Stimulated activated CD4-positive, alpha-beta T cell treated with anti-CD3 and anti-CD28 coated beads, Interleukin-12 subunit alpha, Interleukin-12 subunit beta, amount 100 ng/mL, for 48 hours (primary cell): Measurements from ENCODE around the gene BBIP1.

Experiments used
- DNase-seq, 3 donors: peaks; one replicate each; pipeline ENCODE4 v3.0.0-alpha.2; 2020; ENCODE audit warnings: low read depth in 2 of 3, low spot score in 1 of 3

BBIP1 gene, protein sequence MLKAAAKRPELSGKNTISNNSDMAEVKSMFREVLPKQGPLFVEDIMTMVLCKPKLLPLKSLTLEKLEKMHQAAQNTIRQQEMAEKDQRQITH

DNA sequence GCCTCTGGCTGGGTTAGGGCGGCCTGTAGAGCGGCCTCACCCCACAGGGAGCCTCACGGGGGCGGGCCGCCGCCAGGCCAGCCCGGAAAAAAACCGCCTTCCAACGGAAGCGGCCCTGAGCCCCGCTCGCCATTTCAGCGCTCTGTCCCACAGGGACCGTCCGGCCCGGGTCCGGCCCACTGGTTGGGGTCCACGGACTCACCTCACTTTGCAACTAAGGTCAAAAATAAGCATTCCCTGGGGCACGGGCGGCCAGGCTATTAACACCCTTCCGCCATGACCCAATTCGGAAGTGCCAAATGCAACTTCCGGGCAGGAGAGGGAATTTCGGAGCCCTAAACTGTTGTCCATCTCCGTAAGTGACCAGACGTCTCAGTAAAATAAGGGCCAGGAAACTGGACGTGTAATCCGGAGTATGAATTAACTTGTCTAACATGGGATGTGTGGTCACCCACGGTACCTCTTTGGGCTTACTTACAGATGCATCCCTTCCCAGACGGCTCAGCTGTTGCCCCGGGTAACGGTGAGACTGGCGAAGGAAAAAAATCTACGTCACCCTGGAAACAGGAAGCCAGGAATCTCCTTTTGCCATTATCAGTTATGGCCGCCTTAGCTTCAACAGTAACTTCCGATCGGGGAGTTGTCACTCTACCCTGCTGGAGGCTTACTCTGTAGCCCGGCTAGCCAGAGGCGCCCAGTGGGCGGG is at the start of gene BBIP1:
BBIP1 (minus strand) TSS at position 538 of the 706 bp plus-strand sequence. CDS start 1,023 bp downstream, outside the sequence.
- no peak for DNase-seq

DNA sequence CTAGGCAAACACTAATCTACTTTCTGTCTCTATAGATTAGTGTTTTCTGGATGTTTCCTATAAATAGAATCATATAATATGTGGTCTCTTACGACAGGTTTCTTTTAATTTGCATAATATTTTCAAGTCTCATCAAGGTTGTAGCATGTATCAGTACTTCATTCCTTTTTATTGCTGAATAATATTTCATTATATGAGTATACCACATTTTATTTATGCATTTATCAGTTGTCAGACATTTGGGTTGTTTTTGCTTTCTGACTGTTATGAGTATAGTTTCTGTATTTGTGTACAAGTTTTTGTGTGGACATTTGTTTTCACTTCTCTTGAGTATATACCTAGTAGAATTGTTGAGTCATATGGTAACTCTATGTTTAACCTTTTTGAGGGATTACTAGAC is 48.7 kb upstream of the BBIP1 start:
- no peak for DNase-seq

DNA sequence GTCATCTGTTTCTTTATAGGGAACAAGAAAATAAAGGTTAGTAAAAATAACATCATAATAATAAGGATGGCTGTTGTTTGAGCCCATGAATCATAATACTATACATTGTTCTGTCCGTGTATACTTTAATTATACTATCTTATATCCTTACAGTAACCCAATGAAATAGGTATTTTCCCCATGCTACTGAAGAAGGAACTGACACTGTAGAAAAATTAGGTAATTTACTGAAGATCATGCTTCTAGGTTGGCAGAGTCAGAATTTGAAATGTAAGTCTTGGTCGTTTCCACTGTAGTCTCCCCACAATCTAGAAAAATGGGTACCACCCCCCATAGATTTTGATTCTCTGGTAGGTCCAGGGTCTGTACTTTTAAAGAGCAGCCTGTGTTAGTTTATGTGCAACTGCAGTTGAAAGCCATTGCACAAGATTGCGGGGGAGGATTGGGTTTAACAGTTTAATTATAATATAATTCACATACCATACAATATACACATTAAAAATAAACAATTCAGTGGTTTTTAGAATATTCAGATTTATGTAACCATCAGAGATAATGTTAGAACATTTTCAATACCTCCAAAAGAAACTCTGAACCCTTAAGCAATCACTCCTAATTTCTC is 48.1 kb upstream of the BBIP1 start:
- no peak for DNase-seq

DNA sequence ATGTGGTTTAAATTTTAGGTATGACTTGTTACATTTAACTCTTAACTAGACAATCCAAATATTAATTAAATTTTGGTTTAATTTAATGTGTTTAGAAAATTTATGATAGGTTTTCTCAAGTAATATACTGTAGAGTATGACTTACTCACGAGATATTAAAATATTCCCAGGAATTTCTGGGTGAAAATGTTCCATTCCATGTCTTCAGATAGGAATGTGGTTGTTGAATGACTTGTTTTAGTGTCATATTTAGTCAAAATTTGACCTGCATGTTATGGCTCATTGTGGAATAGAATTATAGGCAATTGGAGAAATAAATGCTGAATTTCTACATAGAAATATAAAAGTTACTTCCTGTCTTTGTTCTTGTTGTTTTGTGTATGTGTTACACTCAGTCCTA is 47.2 kb upstream of the BBIP1 start:
- no peak for DNase-seq

DNA sequence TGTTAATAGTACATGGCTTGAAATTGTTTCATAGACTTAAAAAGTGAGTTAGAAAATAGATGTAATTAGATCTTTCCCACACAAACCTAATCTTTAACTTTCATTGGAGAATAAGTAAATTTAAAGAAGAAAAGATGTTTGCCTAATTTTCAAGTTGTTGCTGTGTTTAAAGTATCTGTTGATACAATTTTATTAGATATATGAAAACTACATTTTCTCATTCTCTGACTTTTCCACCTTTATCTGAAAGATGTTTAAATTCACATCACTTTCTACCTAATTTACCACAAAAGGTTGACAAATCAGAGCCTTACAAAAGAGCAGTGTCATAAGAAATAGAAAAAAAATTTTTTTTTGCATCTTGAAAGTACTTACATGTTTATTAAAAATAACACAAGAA is 46.2 kb upstream of the BBIP1 start:
- DNase-seq = no peak

DNA sequence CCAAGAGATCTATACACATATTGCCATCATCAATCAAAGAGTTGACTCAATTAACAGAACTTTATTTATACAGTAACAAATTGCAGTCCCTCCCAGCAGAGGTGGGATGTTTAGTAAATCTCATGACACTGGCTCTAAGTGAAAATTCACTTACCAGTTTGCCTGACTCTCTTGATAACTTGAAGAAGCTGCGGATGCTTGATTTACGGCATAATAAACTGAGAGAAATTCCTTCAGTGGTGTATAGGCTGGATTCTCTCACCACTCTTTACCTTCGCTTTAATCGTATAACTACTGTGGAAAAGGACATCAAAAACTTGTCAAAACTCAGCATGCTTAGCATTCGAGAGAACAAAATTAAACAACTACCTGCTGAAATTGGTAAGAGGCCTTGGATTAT is 45.7 kb upstream of the BBIP1 start:
- no peak for DNase-seq

DNA sequence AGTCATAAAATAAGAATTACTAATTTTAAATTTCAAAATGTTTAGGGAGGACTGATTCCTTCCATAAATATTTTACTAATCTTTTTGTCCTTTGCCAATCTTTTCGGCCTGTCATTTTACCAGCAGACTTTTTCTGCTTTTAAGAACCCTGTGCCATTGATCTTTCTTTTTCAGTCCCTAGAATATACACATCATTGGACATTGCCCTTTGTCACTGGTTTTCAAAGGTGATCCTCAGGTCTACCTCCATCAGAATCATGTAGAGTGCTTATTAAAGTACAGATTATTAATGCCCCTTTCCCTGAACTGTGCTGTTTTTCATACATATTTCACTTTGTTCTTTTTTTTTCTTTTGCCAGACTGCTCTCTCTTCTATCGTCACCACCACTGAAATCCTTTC is 44.2 kb upstream of the BBIP1 start:
- no peak for DNase-seq

DNA sequence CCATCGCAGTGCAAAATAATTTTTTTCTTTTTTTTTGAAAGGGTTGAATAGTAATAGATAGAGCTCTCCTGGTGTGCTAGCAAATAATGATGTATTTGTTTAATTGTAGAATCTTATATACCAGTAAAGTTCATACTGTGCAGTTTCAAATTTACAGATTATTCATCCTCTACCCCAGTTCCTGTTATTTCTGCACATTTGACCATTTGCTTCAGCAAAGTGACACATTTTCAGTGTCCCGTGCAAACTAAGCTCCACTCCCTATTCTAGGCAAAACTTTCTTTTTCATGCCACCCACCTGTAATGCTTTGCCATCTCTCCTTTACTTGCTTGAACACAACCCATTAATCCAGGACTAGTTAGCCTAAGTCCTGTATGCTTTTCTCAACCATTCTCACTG is 43.5 kb upstream of the BBIP1 start:
- no peak for DNase-seq

DNA sequence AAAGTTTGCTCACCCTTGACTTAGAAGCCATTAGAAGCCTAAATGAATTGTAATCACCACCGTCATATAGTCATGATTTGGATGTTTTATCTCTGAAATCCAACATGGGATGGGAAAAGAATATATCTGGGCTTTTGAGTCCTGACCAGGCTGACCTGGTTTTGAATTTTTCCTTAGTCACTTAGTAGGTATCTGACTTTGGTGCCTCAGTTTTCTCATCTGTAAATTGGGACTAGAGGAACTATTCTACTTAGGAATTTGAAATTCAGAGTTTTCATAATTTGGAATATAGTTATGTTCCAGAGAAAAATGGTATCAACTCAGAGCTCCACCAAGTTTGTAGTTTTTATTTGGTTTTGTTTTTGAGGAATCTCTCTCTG is 41.3 kb upstream of the BBIP1 start:
- no peak for DNase-seq

DNA sequence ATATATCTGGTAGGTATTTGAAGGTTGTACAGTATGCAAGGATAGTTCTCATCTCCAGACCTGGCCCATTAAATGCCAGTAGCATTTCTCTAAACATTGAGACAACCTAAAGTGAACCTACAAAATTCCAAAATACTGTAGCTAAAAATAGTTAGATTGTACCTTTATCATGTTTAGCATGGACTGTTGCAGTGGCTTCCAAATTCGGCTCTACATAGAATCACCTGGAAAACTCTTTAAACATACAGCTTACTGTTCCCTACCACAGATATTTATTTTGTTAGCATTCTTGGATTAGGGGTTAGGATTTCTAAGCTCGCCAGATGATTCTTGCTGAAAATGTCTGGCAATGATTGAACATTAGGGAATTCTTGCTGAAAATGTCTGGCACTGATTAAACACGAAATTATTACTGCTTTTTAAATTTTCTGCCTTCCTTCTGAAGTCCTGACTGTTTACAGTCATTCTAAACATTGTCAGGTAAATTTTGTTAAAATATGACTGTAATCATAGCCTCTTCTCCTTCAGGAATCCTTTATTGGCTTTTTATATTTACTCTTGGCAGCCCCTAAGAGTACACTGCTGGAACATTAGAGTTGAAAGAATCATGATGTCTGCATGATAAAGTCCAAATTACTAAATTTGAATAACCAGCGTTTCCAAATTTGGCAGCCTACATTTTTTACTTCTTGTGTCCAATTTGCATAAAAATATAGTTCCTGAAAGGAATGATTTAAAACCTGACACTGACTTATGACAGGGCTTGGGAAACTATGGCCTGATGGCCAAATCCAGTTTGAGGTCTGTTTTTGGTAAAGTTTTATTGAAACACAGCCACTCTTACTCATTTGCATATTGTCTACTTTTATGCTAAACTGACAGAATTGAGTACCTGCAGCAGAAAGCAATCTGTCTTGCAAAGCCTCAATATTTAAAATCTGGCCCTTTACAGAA is 40.7 kb upstream of the BBIP1 start:
- no peak for DNase-seq

DNA sequence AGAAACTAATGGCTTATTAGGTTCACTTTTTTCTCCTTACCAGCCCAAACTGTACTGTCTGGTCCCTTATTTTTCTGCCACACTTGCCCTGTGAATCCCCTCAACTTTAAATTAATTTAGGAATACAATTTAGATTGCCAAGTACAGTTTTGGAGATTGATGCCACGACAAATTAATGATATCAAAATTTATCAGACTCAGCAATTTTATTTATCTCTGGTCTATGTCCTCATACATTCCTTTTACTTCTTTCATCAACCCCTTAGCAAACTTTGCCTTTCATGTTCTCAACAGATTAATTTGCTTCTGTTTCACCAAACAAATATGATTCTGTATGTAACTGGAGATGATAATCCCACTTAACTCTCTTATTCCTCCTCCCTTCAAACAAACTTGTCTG is 38.6 kb upstream of the BBIP1 start:
- no peak for DNase-seq

DNA sequence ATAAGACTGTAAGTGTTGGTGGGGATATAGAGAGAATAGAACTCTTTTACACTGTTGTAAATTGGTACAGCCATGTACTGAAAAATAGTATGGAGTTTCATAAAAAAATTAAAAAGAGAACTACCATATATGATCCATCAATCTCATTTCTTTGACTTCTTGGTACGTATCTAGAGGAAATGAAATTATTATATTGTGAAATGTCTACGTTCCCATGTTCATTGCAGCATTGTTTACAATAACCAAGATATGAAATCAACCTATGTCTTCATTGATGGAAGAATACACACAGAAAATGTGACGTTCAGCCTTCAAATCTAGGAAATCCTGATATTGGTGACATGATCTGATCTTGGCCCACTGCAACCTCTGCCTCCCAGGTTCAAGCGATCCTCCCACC is 32.4 kb upstream of the BBIP1 start:
- no peak for DNase-seq

DNA sequence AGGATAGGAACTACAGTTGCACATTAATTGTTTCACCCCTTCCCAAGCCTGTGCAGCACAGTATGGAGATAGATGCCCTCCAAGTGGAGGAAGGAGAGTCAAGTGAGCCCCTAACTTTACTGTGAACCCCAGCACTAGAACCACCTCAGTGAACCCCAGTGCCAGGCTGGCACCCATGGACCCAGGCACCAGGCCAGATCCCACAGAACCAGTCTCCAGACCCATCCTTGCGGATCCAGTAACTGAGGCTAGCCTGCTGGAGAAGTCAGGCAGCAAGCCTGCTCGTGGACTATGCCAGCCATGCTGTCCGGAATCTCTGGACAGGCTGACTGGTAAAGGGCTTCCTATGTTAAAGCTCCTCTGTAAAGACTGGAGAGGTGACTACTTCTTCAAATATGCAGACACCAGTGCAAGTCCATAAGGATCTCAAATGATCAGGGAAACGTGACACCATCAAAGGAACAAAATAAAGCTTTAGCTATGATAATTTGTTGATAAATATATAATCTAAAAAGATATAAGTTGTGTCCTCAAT is 28.1 kb upstream of the BBIP1 start:
- DNase-seq = no peak

DNA sequence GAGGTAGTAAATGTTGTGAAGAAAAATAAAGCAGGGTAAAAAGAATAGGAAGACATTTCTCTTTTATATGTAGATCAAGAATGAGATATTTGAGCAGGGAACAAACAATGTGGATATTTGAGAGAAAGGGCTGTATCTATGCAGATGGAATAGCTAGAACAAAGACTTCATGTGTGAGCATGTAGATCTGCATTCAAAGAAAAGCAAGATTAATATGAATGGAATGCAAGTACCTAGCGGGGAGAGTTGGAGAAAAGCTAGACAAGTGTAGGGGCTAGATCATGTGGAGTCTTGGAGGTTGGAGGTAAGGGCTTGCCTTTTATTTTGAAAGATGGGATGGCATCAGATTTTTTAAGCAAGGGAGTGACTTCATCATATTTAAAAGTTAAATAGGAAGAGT is 27.5 kb upstream of the BBIP1 start:
- DNase-seq = no peak

DNA sequence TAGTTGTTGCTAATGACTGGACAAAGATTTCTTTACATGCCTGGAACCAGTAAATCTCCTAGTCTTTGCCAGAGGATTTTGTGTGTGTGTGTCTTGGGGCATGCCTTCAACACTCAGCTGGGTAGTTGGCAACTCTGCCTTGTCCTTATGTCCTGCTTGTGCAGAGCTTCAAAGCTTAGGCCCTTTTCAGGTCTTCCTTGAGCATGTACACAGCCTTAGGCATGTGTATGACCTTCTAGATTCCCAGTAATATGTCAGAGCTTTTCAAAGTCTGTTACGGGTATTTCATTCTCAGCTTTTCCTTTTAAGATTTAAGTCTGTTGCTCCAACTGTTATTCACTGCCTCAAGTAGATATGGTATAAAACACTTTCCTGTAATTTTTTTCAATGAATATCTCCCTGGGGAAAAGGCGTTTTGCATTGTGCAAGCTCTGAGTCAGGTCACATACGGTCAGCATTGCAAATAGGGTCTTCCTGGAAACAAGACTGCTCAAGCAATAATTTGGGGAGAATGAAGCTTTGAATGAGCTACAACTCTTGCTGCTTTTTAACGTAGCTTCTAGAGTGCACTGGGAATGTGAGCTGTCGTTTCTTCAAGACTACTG is 25.9 kb upstream of the BBIP1 start:
- no peak for DNase-seq

DNA sequence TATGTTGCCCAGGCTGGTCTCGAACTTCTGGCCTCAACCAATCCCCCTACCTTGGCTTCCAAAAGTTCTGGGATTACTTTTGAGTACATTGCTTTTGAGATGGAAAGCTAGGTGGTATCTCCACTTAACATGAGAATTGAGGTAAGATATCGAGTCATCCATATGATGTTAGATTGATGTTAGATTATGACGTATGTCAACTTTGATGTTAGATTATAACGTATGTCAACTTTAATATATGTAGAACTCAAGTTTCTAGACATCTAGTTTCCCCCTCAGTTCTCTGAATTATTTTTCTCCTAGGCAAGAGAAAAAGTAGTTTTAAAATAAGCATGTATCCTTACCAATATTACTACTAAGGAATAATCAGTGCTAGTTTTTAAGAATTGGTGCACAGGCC is 20.4 kb upstream of the BBIP1 start:
- no peak for DNase-seq

DNA sequence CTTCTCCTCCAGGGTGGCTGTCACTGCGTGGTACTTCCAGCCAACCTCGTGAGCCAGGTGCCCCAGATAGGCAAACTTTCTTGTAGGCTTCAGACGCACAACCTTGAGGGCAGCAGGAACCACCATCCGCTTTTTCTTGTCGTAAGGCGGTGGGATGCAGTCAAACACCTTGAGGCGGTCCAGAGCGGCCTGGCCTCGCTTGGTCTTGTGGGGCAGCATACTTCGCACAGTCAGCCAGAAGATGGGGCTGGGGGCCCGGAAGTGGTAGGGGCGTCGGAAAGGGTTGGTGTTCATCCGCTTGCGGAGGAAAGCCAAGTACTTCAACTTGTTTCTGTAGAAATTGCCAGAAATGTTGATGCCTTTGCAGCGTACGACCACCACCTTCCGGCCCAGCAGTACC is 17.8 kb upstream of the BBIP1 start:
- no peak for DNase-seq

DNA sequence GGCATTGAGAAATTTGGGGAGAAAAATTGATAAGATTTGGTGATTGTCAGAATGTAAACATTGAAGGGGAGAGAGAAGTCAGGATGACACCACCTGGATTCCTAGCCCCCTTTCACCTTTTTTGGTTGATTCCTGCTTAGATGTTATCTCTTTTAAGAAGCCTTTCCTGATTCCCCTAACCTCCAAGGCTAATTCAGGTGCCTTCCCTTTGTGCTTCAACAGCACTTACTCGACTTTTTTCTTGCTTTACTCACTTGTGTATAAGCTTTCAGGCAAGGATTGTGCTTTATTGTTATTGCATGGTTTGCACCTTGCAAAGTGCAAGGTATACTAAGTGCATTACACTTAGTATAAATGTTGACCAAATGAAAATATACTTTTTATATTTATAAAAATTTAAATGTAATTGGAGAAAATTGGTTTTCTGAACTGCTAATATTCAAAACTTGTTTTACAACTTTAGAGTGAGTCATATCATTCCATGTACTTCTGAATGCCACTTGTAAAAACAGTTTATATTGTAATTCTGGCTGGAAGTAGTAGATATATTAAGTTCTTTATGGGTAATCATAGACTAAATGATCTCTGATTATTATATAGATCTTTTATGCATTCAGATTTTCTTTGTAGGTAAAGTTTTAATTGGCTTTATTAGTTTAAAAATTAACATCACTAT is 13.7 kb upstream of the BBIP1 start:
- no peak for DNase-seq

DNA sequence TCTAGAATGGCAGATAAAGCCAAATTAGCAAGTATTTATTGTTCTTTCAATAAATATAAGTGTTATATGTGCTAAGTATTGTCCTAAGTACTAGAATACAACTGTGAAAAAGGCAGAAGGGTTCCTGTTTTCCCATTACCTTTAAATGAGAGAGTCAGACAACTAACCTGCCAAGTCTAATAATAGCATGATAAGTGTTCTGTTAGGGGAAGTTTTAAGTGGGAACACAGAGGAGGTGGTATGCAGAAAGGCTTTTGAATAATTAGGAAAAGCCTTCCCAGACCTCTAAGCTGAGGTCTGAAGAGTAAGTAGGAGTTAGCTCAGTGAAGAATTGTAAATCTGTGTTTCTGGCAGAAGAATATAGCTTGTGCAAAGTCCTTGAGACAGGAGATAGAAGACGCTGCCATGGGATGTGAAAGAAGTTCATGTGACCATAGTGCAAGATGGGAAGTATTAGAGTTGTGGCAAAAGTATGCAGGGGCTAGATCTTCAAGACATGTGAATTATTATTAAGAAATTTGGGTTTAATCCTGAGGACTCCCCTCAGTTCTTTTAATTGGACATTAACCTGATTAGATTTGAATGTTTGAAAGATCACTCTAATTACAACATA is 12.9 kb upstream of the BBIP1 start:
- DNase-seq = no peak

DNA sequence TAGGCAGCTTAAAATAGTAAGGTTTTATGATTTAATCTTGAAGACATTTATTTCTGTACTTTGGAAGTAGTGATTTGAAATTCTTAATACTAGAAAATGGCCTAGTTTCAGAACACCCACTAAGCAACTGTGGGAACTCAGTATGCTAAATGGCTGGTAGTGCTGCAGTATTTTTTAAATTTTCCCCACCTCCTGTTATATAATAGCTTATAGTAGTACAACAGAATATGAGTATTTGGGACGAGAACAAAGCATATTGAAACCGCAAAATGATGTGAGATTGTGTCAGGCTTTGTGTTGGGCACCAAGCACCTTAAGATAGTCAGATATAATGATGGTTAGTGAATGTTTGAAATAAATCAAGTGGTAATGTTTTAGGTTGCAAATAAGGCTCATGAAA is 8.5 kb upstream of the BBIP1 start:
- no peak for DNase-seq
